OCI-LY7 (cell line): ENCODE measurements around the gene ARF5. TPM values are rescaled to one million over a fixed set of nuclear protein-coding genes. Genes with fewer than 3 reads are reported as not detected.

ENCODE experiments used
- BruUV-seq: library from RNA; stranded (reverse); fragments of 400-500 nt; replicated peaks from 2 replicates; lab custom pipeline; 2021; lab: Mats Ljungman, UMichigan
- CTCF ChIA-PET: fragments of 300-600 bp; sonication (Branson Sonifier 250); formaldehyde crosslinking; loops from one replicate; lab custom pipeline; 2022; ENCODE audit warnings: antibody characterized with exemption; ENCODE audit not compliant: unreplicated experiment; lab: Charles Lee
- POLR2A ChIA-PET: fragments of 300-600 bp; sonication (Branson Sonifier 250); formaldehyde crosslinking; loops from one replicate; lab custom pipeline; 2022; ENCODE audit warnings: antibody characterized with exemption; lab: Charles Lee
- DNase-seq: peaks from one replicate; pipeline ENCODE4 v3.0.0-alpha.2; 2015; ENCODE audit warnings: low spot score
- H2AFZ ChIP-seq: fragments of 200-600 bp; sonication (generic), shearing (Covaris generic); 2 replicates; pipeline ENCODE4 v1.6.1; 2014; ENCODE audit warnings: mild to moderate bottlenecking, antibody characterized with exemption, low read length, moderate library complexity
- H3K27ac ChIP-seq: fragments of 200-600 bp; sonication (generic); 2 replicates; pipeline ENCODE4 v1.5.1; 2014; ENCODE audit warnings: mixed run types, low read depth, mild to moderate bottlenecking, moderate library complexity, low read length, inconsistent platforms; ENCODE audit not compliant: poor library complexity, severe bottlenecking
- H3K36me3 ChIP-seq: fragments of 200-600 bp; sonication (generic); 2 replicates; pipeline ENCODE4 v1.6.1; 2014; ENCODE audit warnings: mild to moderate bottlenecking, antibody characterized with exemption, low read length, moderate library complexity, mixed read lengths; ENCODE audit not compliant: insufficient read depth
- H3K4me1 ChIP-seq: fragments of 200-600 bp; sonication (generic); 2 replicates; pipeline ENCODE4 v1.5.1; 2014; ENCODE audit warnings: mild to moderate bottlenecking, low read length; ENCODE audit not compliant: insufficient read depth, poor library complexity, severe bottlenecking
- H3K4me2 ChIP-seq: fragments of 200-600 bp; sonication (generic); 2 replicates; pipeline ENCODE4 v1.6.1; 2014; ENCODE audit warnings: mild to moderate bottlenecking, low read length
- H3K4me3 ChIP-seq: fragments of 200-600 bp; sonication (generic); 2 replicates; pipeline ENCODE4 v1.5.1; 2014; ENCODE audit warnings: mild to moderate bottlenecking, low read depth, low read length; ENCODE audit not compliant: poor library complexity, severe bottlenecking
- H3K79me2 ChIP-seq: fragments of 200-600 bp; sonication (generic); 2 replicates; pipeline ENCODE4 v1.6.1; 2016; ENCODE audit warnings: low read depth, mild to moderate bottlenecking, low read length, moderate library complexity, mixed read lengths; ENCODE audit not compliant: insufficient read depth
- H3K9me2 ChIP-seq: fragments of 200-600 bp; sonication (generic); 2 replicates; pipeline ENCODE4 v1.6.1; 2016; ENCODE audit warnings: mild to moderate bottlenecking, low read length, mixed read lengths; ENCODE audit not compliant: insufficient read depth
- H3K9me3 ChIP-seq: fragments of 200-600 bp; sonication (generic); 2 replicates; pipeline ENCODE4 v1.6.1; 2014; ENCODE audit warnings: mild to moderate bottlenecking, mixed run types, low read length, mixed read lengths
- H4K20me1 ChIP-seq: fragments of 200-600 bp; sonication (generic); 2 replicates; pipeline ENCODE4 v1.6.1; 2014; ENCODE audit warnings: mild to moderate bottlenecking, antibody characterized with exemption, low read length, moderate library complexity, mixed read lengths; ENCODE audit not compliant: insufficient read depth
- CTCF ChIP-seq: fragments of 200-600 bp; sonication (generic); conservative IDR thresholded peaks from 2 replicates; pipeline ENCODE4 v1.5.1; 2014; ENCODE audit warnings: mild to moderate bottlenecking, antibody characterized with exemption, low read length, moderate library complexity, mixed read lengths
- EZH2phosphoT487 ChIP-seq: fragments of 200-600 bp; sonication (generic); IDR thresholded peaks from 2 replicates; pipeline ENCODE4 v1.6.1; 2018; ENCODE audit warnings: low read depth, borderline replicate concordance, mild to moderate bottlenecking, mixed run types, antibody characterized with exemption, low read length, moderate library complexity, mixed read lengths
- intact Hi-C: fragments of 100-400 bp; cut with micrococcal nuclease; formaldehyde crosslinking; loops from one replicate; pipeline ENCODE4 v1.10.0; 2022; ENCODE audit not compliant: unreplicated experiment
- total RNA-seq, 2 experiments: library from RNA; depleted of rRNA in 1 of 2; stranded (reverse); fragments of >200 nt in 1 of 2; shearing (Covaris generic) in 1 of 2; gene quantifications; 2 replicates each; pipeline ENCODE4 v1.2.3, GENCODE V29; 2014 to 2022

ARF5 gene
- total RNA-seq, 2 experiments from 2014 or later = 151 to 162 TPM

GRCh38 chr7:127619681-127620405 lies 31.6 kb downstream of the ARF5 start:
- H3K79me2 ChIP-seq = no peaks in the 10 kb centered on the region
- no peak overlapping the region for H3K4me3 ChIP-seq
- no peaks in the 10 kb centered on the region for H3K9me3 ChIP-seq
- no peak overlapping the region for H3K4me2 ChIP-seq
- intact Hi-C loops = no loop called here
- no peaks in the 10 kb centered on the region for H4K20me1 ChIP-seq
- H3K36me3 ChIP-seq = no peaks in the 10 kb centered on the region
- H3K4me1 ChIP-seq = no peaks in the 10 kb centered on the region
- no peak for TF ChIP-seq CTCF
- TF ChIP-seq EZH2phosphoT487 = no peak
- no TSS peak for BruUV-seq
- no peak for DNase-seq
- no peak overlapping the region for H2AFZ ChIP-seq
- ChIA-PET POLR2A (interaction anchor here (0.6 kb wide), 2 partner anchors 34 to 1343 kb away, joined by 3 read pairs; partner anchors contain the start of gene GCC1), CTCF (no interaction called here)
- no peak overlapping the region for H3K27ac ChIP-seq
- no peaks in the 10 kb centered on the region for H3K9me2 ChIP-seq

- CTCF ChIA-PET = no interaction called here
- TF ChIP-seq EZH2phosphoT487 (no peak), CTCF (no peak)
Observed at GRCh38 chr7:127620406-127621233, 32.4 kb downstream of the ARF5 start.

More at GRCh38 chr7:127620406-127621233, 32.4 kb downstream of the ARF5 start:
- no TSS peak for BruUV-seq
- no peaks in the 10 kb centered on the region for H3K36me3 ChIP-seq
- no peaks in the 10 kb centered on the region for H3K4me1 ChIP-seq
- H3K4me3 ChIP-seq = no peak overlapping the region
- intact Hi-C loops = no loop called here
- no peak overlapping the region for H3K4me2 ChIP-seq
- H4K20me1 ChIP-seq = no peaks in the 10 kb centered on the region
- POLR2A ChIA-PET = interaction anchor here (0.6 kb wide), 2 partner anchors 35 to 1342 kb away, joined by 3 read pairs; partner anchors contain the start of gene GCC1
- no peak overlapping the region for H3K27ac ChIP-seq
- no peaks in the 10 kb centered on the region for H3K9me3 ChIP-seq
- H2AFZ ChIP-seq = no peak overlapping the region
- no peaks in the 10 kb centered on the region for H3K9me2 ChIP-seq
- no peaks in the 10 kb centered on the region for H3K79me2 ChIP-seq
- no peak for DNase-seq
